AG04450 (cell line): ENCODE measurements around the gene TMEM150C. TPM values are rescaled to one million over a fixed set of nuclear protein-coding genes. Genes with fewer than 3 reads are reported as not detected.

Source experiments
- CTCF ChIA-PET: fragments of 300-600, 350-600 bp; formaldehyde crosslinking; extraction: SDS; loops from one replicate; lab custom pipeline; 2022; ENCODE audit warnings: antibody characterized with exemption, inconsistent platforms; lab: Charles Lee
- POLR2A ChIA-PET: fragments of 350-600 bp; formaldehyde crosslinking; extraction: SDS; loops from one replicate; lab custom pipeline; 2021; ENCODE audit warnings: antibody characterized with exemption, inconsistent platforms; lab: Yijun Ruan, JAX
- DNase-seq: peaks from one replicate; pipeline ENCODE4 v3.0.0-alpha.2; 2011; ENCODE audit warnings: low read depth, low spot score
- H3K27ac ChIP-seq: one replicate; pipeline ENCODE4 v1.5.1; 2012; ENCODE audit warnings: low read depth, low read length, control low read depth
- H3K27me3 ChIP-seq: one replicate; pipeline ENCODE4 v1.6.0; 2012; ENCODE audit warnings: low read length; ENCODE audit not compliant: control insufficient read depth, insufficient read depth
- H3K4me3 ChIP-seq: 2 replicates; pipeline ENCODE4 v1.5.1; 2011; ENCODE audit warnings: mild to moderate bottlenecking, low read depth, low read length, control low read depth
- H3K9me3 ChIP-seq: 2 replicates; pipeline ENCODE4 v1.5.1; 2012; ENCODE audit warnings: low read length; ENCODE audit not compliant: control insufficient read depth, insufficient read depth
- polyA plus RNA-seq: library from polyadenylated mRNA; depleted of rRNA; stranded (reverse); fragments of >200 nt; gene quantifications from 2 replicates; pipeline ENCODE4 v1.2.3, GENCODE V29; 2011; rRNA removed
- TF ChIP-seq, protein P1 (sequence below): IDR thresholded peaks from 2 replicates; pipeline ENCODE4 v1.5.1; 2011; ENCODE audit warnings: low read depth, low read length, control low read depth, inconsistent platforms

Gene TMEM150C
- polyA plus RNA-seq, 1 experiment = 0.06 TPM

DNA sequence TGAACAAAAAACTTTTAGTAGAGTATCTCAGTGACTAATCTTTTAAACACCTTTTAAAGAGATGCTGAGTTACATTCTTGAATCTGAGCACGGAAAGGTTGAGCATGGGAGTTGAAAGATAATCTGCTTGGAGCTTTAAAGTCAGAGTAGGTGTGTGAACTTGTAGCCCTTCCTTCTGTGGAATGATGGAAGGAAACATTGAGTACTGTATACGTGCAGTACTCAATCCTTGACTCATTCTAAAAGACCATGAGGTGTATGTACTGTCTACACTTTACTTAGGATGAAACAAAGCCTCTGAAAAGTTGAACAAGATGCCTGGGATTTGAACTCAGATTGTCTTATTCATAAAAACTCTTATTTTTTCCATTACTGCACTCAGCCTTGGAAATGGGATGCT, 128.0 kb downstream of the TMEM150C start:
- H3K4me3 ChIP-seq = no peak overlapping the region
- no peak for DNase-seq
- ChIA-PET CTCF (no interaction called here), POLR2A (no interaction called here)
- H3K27ac ChIP-seq = no peak overlapping the region
- TF ChIP-seq, protein P1, sequence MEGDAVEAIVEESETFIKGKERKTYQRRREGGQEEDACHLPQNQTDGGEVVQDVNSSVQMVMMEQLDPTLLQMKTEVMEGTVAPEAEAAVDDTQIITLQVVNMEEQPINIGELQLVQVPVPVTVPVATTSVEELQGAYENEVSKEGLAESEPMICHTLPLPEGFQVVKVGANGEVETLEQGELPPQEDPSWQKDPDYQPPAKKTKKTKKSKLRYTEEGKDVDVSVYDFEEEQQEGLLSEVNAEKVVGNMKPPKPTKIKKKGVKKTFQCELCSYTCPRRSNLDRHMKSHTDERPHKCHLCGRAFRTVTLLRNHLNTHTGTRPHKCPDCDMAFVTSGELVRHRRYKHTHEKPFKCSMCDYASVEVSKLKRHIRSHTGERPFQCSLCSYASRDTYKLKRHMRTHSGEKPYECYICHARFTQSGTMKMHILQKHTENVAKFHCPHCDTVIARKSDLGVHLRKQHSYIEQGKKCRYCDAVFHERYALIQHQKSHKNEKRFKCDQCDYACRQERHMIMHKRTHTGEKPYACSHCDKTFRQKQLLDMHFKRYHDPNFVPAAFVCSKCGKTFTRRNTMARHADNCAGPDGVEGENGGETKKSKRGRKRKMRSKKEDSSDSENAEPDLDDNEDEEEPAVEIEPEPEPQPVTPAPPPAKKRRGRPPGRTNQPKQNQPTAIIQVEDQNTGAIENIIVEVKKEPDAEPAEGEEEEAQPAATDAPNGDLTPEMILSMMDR = no peak
- no peaks in the 10 kb centered on the region for H3K27me3 ChIP-seq
- no peaks in the 10 kb centered on the region; the same call in 1 of the 2 replicates for H3K9me3 ChIP-seq

Other genes starting within 250 kb of the TMEM150C start
- 73.4 and 93.8 TPM in 2 replicates for gene HNRNPD, start 188.0 kb downstream of the TMEM150C start, polyA plus RNA-seq
- gene HNRNPDL, start 131.5 kb downstream of the TMEM150C start, polyA plus RNA-seq = 191 and 275 TPM in 2 replicates
- gene ENOPH1, start 131.4 kb downstream of the TMEM150C start, polyA plus RNA-seq = 17.0 and 19.7 TPM in 2 replicates
- 11.9 and 13.1 TPM in 2 replicates for gene SCD5, start 236.8 kb upstream of the TMEM150C start, polyA plus RNA-seq